ENCODE data around the gene SLC22A12. TPM values are rescaled to one million over a fixed set of nuclear protein-coding genes. Genes with fewer than 3 reads are reported as not detected.

Gene SLC22A12
- polyA plus RNA-seq, 2 of the 4 experiments (the other 2 are of a cell fraction) = not detected

GRCh38 chr11:64570341-64570740 is 20.7 kb upstream of the SLC22A12 start:
- DNase-seq (ENCODE audit: low read depth in 1 of 2, low spot score in 1 of 2) (no peak), ATAC-seq (no peak), FAIRE-seq (no peak)
- Histone ChIP-seq H3K4me2 (no peak overlapping the region), H3K27ac (no peak overlapping the region), H3K9me3 (no peaks in the 10 kb centered on the region), H3K4me3 (no peak overlapping the region), H3K4me1 (peaks cover 13% of the 10 kb centered on the region)
- WGBS (ENCODE audit: missing lambda C conversion rate) = 89% methylated on average over 3 of the region's 3 CpGs
- TF ChIP-seq ZC3H11A (IDR thresholded peaks at IDR 0.05) (no peak), HOXB13 (CRISPR knock-in tag; IDR thresholded peaks at IDR 0.05; ENCODE audit: low read depth) (no peak)
- POLR2A ChIA-PET = no interaction called here
- CTCF ChIA-PET = interaction anchor here (2.1 kb wide), 1 partner anchor 121 kb away, joined by 6 read pairs; no protein-coding TSS in a partner anchor

DNA sequence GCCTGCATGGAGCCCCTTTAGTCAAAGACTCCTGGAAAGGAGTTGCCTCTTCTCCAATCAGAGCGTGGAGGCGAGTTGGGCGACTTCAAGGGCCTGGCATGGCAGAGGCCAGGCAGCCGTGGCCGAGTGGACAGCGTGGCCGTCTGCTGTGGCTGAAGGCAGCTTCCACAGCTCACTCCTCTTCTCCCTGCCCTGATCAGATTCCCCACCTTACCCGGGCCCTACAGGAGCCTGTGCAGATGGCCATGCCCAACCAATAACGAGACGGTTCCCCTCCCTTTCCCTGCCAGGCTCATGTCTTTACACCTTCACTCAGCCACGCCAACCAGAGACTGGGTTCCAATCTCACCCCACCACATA is 20.0 kb upstream of the SLC22A12 start:
- DNase-seq (ENCODE audit: low read depth in 1 of 2, low spot score in 1 of 2) (no peak), ATAC-seq (no peak), FAIRE-seq (no peak)
- Histone ChIP-seq H3K4me3 (no peak overlapping the region), H3K4me1 (peaks cover 10% of the 10 kb centered on the region), H3K27ac (no peak overlapping the region), H3K4me2 (no peak overlapping the region), H3K9me3 (no peaks in the 10 kb centered on the region)
- POLR2A ChIA-PET = no interaction called here
- TF ChIP-seq CHD4 (IDR thresholded peaks at IDR 0.05; ENCODE audit: borderline replicate concordance) (no peak), CBX2 (IDR thresholded peaks at IDR 0.05; ENCODE audit: borderline replicate concordance, low read depth) (no peak), NR3C1 (IDR thresholded peaks at IDR 0.05) (no peak), HOXB5 (CRISPR knock-in tag; IDR thresholded peaks at IDR 0.05) (no peak), POLR2AphosphoS2 (conservative IDR thresholded peaks at IDR 0.05; ENCODE audit: low read length) (no peak), KDM5A (IDR thresholded peaks at IDR 0.05) (no peak), EHMT2 (IDR thresholded peaks at IDR 0.05; ENCODE audit: low read depth) (no peak), RFX5 (IDR thresholded peaks at IDR 0.05) (no peak), RNF2 (IDR thresholded peaks at IDR 0.05; ENCODE audit: borderline replicate concordance, low read depth) (no peak), RAD21 (conservative IDR thresholded peaks at IDR 0.05 in 1 of 2, IDR thresholded peaks at IDR 0.05 in 1 of 2) (no peak)
- TF ChIP-seq, protein P1, sequence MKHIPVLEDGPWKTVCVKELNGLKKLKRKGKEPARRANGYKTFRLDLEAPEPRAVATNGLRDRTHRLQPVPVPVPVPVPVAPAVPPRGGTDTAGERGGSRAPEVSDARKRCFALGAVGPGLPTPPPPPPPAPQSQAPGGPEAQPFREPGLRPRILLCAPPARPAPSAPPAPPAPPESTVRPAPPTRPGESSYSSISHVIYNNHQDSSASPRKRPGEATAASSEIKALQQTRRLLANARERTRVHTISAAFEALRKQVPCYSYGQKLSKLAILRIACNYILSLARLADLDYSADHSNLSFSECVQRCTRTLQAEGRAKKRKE (CRISPR knock-in tag; IDR thresholded peaks at IDR 0.05; ENCODE audit: low read depth) = no peak
- TF ChIP-seq, protein P2, sequence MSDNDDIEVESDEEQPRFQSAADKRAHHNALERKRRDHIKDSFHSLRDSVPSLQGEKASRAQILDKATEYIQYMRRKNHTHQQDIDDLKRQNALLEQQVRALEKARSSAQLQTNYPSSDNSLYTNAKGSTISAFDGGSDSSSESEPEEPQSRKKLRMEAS (IDR thresholded peaks at IDR 0.05) = no peak
- 79% methylated on average over 11 of the region's 11 CpGs for WGBS (ENCODE audit: missing lambda C conversion rate)
- CTCF ChIA-PET = interaction anchor here (2.1 kb wide), 1 partner anchor 122 kb away, joined by 6 read pairs; no protein-coding TSS in a partner anchor

- 80% methylated on average over 22 of the region's 22 CpGs for WGBS (ENCODE audit: missing lambda C conversion rate)
- POLR2A ChIA-PET = no interaction called here
- Histone ChIP-seq H3K4me1 (peaks cover 6% of the 10 kb centered on the region), H3K4me3 (no peak overlapping the region), H3K27ac (no peak overlapping the region), H3K4me2 (no peak overlapping the region), H3K9me3 (no peaks in the 10 kb centered on the region)
- CTCF ChIA-PET = interaction anchor here (1.1 to 2.1 kb wide), 4 partner anchors 14 to 124 kb away, joined by 3 to 6 read pairs (median 4); no protein-coding TSS in a partner anchor
- no peak for FAIRE-seq
- TF ChIP-seq, protein P3, sequence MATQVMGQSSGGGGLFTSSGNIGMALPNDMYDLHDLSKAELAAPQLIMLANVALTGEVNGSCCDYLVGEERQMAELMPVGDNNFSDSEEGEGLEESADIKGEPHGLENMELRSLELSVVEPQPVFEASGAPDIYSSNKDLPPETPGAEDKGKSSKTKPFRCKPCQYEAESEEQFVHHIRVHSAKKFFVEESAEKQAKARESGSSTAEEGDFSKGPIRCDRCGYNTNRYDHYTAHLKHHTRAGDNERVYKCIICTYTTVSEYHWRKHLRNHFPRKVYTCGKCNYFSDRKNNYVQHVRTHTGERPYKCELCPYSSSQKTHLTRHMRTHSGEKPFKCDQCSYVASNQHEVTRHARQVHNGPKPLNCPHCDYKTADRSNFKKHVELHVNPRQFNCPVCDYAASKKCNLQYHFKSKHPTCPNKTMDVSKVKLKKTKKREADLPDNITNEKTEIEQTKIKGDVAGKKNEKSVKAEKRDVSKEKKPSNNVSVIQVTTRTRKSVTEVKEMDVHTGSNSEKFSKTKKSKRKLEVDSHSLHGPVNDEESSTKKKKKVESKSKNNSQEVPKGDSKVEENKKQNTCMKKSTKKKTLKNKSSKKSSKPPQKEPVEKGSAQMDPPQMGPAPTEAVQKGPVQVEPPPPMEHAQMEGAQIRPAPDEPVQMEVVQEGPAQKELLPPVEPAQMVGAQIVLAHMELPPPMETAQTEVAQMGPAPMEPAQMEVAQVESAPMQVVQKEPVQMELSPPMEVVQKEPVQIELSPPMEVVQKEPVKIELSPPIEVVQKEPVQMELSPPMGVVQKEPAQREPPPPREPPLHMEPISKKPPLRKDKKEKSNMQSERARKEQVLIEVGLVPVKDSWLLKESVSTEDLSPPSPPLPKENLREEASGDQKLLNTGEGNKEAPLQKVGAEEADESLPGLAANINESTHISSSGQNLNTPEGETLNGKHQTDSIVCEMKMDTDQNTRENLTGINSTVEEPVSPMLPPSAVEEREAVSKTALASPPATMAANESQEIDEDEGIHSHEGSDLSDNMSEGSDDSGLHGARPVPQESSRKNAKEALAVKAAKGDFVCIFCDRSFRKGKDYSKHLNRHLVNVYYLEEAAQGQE (IDR thresholded peaks at IDR 0.05) = no peak
- TF ChIP-seq USF2 (IDR thresholded peaks at IDR 0.05) = 0 out of 2 replicates have a peak, but pooled peaks have one; percentile 20
- no peak for DNase-seq (ENCODE audit: low read depth in 1 of 2, low spot score in 1 of 2)
- no peak for ATAC-seq
Observed at GRCh38 chr11:64571410-64572091, 19.5 kb upstream of the SLC22A12 start.
